Hepatocyte (in vitro differentiated cells): Measurements from ENCODE around the gene MPHOSPH9. TPM values are rescaled to one million over a fixed set of nuclear protein-coding genes. Genes with fewer than 3 reads are reported as not detected.

Experiments used
- DNase-seq: peaks from one replicate; pipeline ENCODE4 v3.0.0-alpha.2; 2016; ENCODE audit warnings: low spot score
- H2AFZ ChIP-seq: fragments of 200-600 bp; sonication (generic); 2 replicates; pipeline ENCODE4 v1.6.0; 2016; ENCODE audit warnings: antibody characterized with exemption, mild to moderate bottlenecking
- H3K27ac ChIP-seq: fragments of 200-600 bp; sonication (generic); 2 replicates; pipeline ENCODE4 v1.5.1; 2016; ENCODE audit warnings: mild to moderate bottlenecking
- H3K27me3 ChIP-seq: fragments of 200-600 bp; sonication (generic); 2 replicates; pipeline ENCODE4 v1.6.1; 2016
- H3K36me3 ChIP-seq: fragments of 200-600 bp; sonication (generic); replicated peaks from 2 replicates; pipeline ENCODE4 v1.5.1; 2016; ENCODE audit warnings: low read depth; ENCODE audit not compliant: insufficient read depth
- H3K4me1 ChIP-seq: fragments of 200-600 bp; sonication (generic); 2 replicates; pipeline ENCODE4 v1.5.1; 2016; ENCODE audit warnings: mild to moderate bottlenecking, moderate library complexity; ENCODE audit not compliant: insufficient read depth
- H3K4me2 ChIP-seq: fragments of 200-600 bp; sonication (generic); 2 replicates; pipeline ENCODE4 v1.6.0; 2016
- H3K4me3 ChIP-seq: fragments of 200-600 bp; sonication (generic); 2 replicates; pipeline ENCODE4 v1.5.1; 2016; ENCODE audit warnings: mild to moderate bottlenecking
- H3K79me2 ChIP-seq: fragments of 200-600 bp; sonication (generic); 2 replicates; pipeline ENCODE4 v1.6.0; 2017; ENCODE audit warnings: mild to moderate bottlenecking
- H3K9me2 ChIP-seq: fragments of 200-600 bp; sonication (generic); replicated peaks from 2 replicates; pipeline ENCODE4 v1.6.0; 2017; ENCODE audit warnings: mild to moderate bottlenecking; ENCODE audit not compliant: insufficient read depth
- H3K9me3 ChIP-seq: fragments of 200-600 bp; sonication (generic); 2 replicates; pipeline ENCODE4 v1.5.1; 2016; ENCODE audit warnings: low read depth, mild to moderate bottlenecking
- H4K20me1 ChIP-seq: fragments of 200-600 bp; sonication (generic); 2 replicates; pipeline ENCODE4 v1.6.0; 2016; ENCODE audit warnings: mild to moderate bottlenecking; ENCODE audit not compliant: insufficient read depth, poor library complexity, severe bottlenecking
- EZH2 ChIP-seq: fragments of 200-600 bp; sonication (generic); IDR thresholded peaks from 2 replicates; pipeline ENCODE4 v1.6.1; 2016; ENCODE audit warnings: antibody characterized with exemption, mild to moderate bottlenecking, borderline replicate concordance
- EZH2phosphoT487 ChIP-seq: fragments of 200-600 bp; sonication (generic); IDR thresholded peaks from one replicate; pipeline ENCODE4 v1.6.1; 2018; ENCODE audit warnings: antibody characterized with exemption, mild to moderate bottlenecking, low read depth, moderate library complexity; ENCODE audit not compliant: unreplicated experiment, severe bottlenecking
- WGBS: methylation state at CpG from one replicate; pipeline ENCODE4 v1.1.6; 2016; ENCODE audit warnings: low lambda C conversion rate; ENCODE audit errors: missing lambda C conversion rate; 5-methylcytosine and 5-hydroxymethylcytosine counted together
- polyA plus RNA-seq: library from polyadenylated mRNA; unstranded; fragments of >200 nt; fragmentation: Nextera tagmentation; extraction: Ambion mirVana; gene quantifications from 2 replicates; pipeline ENCODE4 v1.2.1, GENCODE V29; 2016
- total RNA-seq: library from RNA; depleted of rRNA; stranded (reverse); fragments of >200 nt; gene quantifications from 2 replicates; pipeline ENCODE4 v1.2.3, GENCODE V29; 2014
- TF ChIP-seq, protein P1 (sequence below): fragments of 200-600 bp; sonication (generic); IDR thresholded peaks from 2 replicates; pipeline ENCODE4 v1.5.1; 2016; ENCODE audit warnings: antibody characterized with exemption, mild to moderate bottlenecking; ENCODE audit not compliant: poor library complexity

Gene MPHOSPH9
- total and polyA plus RNA-seq, 2 experiments from 2014 or later, result 13.1 to 44.3 TPM

DNA sequence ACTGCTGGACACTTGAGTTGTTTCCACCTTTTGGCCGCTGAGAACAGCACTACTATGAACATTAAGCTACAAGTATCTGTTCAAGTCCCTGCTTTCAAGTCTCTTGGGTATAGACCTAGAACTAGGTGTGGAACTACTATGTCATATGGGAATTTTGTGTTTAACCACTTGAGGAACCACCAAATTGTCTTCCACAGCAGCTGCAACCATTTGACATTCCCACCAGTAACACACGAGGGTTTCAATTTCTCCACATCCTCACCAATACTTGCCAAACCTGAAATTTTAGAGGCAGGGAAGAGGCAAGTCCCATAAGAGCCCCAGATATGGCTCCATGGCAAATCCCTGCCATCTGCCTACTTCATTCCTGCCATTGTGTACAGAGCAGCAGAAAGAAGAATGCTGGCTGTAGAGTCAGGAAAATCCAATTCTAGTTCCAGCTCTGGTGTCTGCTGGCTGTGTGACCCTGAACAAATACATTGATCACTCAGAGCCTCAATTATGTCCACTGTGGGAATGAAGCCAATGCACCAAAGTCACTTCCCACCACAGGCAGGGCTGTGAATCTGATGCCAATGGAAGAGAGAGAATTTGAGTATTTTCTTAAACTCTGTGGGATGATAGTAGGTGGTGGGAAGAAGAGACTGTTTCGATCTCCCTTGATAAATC is 99.9 kb downstream of the MPHOSPH9 start:
- 91% methylated on average over 3 of the region's 3 CpGs for whole genome bisulfite sequencing
- TF ChIP-seq, protein P1, sequence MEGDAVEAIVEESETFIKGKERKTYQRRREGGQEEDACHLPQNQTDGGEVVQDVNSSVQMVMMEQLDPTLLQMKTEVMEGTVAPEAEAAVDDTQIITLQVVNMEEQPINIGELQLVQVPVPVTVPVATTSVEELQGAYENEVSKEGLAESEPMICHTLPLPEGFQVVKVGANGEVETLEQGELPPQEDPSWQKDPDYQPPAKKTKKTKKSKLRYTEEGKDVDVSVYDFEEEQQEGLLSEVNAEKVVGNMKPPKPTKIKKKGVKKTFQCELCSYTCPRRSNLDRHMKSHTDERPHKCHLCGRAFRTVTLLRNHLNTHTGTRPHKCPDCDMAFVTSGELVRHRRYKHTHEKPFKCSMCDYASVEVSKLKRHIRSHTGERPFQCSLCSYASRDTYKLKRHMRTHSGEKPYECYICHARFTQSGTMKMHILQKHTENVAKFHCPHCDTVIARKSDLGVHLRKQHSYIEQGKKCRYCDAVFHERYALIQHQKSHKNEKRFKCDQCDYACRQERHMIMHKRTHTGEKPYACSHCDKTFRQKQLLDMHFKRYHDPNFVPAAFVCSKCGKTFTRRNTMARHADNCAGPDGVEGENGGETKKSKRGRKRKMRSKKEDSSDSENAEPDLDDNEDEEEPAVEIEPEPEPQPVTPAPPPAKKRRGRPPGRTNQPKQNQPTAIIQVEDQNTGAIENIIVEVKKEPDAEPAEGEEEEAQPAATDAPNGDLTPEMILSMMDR, result no peak
- no peak for TF ChIP-seq EZH2phosphoT487
- no peak for TF ChIP-seq EZH2
- Histone ChIP-seq H3K4me3 (no peak overlapping the region), H3K36me3 (no peaks in the 10 kb centered on the region), H3K9me2 (no peaks in the 10 kb centered on the region), H2AFZ (no peak overlapping the region), H3K79me2 (peaks cover 13% of the 10 kb centered on the region), H3K9me3 (no peaks in the 10 kb centered on the region), H3K27me3 (no peaks in the 10 kb centered on the region), H3K4me1 (no peaks in the 10 kb centered on the region), H3K4me2 (no peak overlapping the region), H3K27ac (no peak overlapping the region), H4K20me1 (no peaks in the 10 kb centered on the region)
- no peak for DNase-seq

DNA sequence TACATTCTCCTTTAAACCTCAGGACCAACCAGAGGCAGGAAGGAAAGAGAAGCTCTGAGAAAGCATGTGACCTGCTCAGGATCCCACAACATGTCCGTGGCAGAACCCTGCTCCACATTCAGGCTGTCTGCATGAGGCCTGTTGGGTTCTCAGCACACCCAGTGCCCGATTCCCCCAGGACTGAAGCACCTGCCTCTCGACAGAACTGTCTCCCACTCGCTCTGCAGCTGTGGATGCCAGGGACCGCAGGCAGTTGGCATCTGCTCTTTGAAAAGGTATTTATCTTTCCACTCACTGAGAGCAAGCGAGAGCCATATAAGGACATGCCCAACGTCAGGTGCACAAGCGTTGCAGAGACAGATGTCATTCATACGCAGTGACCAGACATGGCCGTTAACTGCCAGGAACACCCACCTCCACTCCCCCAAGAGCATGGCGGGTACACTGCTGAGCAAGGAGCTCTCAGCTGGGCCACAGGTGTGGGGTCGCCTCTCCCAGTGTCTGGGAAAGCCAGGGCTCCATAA is 101.0 kb downstream of the MPHOSPH9 start:
- TF ChIP-seq, protein P1, result no peak
- TF ChIP-seq EZH2, result no peak
- TF ChIP-seq EZH2phosphoT487, result no peak
- H3K36me3 ChIP-seq, result no peaks in the 10 kb centered on the region
- H3K9me2 ChIP-seq, result no peaks in the 10 kb centered on the region
- H3K4me2 ChIP-seq, result no peak overlapping the region
- no peaks in the 10 kb centered on the region for H4K20me1 ChIP-seq
- H3K4me1 ChIP-seq, result peaks cover 2% of the 10 kb centered on the region
- DNase-seq, result no peak
- H3K79me2 ChIP-seq, result peaks cover 12% of the 10 kb centered on the region
- no peak overlapping the region for H3K27ac ChIP-seq
- 89% methylated on average over 12 of the region's 12 CpGs for WGBS
- H3K4me3 ChIP-seq, result no peak overlapping the region
- no peak overlapping the region for H2AFZ ChIP-seq
- no peaks in the 10 kb centered on the region for H3K9me3 ChIP-seq
- no peaks in the 10 kb centered on the region for H3K27me3 ChIP-seq

DNA sequence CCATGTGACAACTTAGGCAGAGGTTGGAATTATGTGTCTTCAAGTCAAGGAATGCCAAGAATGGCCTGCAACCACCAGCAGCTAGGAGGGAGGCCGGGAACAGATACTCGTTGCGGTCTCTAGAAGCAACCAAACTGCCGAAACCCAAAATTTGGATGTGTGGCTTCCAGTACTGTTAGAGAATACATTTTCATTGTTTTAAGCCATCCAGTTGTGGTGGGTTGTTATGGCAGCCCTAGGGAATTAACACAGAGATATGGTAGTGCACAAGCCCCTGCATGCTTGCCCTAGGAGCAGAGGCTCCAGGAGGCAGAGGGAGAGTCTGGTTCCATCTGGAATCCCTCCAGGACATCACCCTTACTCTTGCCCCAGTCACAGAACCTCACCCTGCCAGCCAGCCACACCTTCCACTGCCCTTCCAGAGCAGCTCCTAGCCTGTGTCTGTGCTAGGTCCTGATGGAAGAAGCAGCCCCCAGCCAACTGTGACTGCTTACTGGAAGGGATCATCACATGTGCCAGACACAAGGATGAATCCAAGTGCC is 101.6 kb downstream of the MPHOSPH9 start:
- TF ChIP-seq EZH2 (no peak), EZH2phosphoT487 (no peak)
- TF ChIP-seq, protein P1, result no peak
- Histone ChIP-seq H3K4me1 (peaks cover 5% of the 10 kb centered on the region), H2AFZ (no peak overlapping the region), H3K27me3 (no peaks in the 10 kb centered on the region), H3K9me2 (no peaks in the 10 kb centered on the region), H3K4me2 (no peak overlapping the region), H3K36me3 (no peaks in the 10 kb centered on the region), H3K79me2 (peaks cover 12% of the 10 kb centered on the region), H3K27ac (no peak overlapping the region), H3K9me3 (no peaks in the 10 kb centered on the region), H4K20me1 (no peaks in the 10 kb centered on the region), H3K4me3 (no peak overlapping the region)
- WGBS, result 87% methylated on average over 4 of the region's 4 CpGs
- no peak for DNase-seq
